Measurements from ENCODE around the gene TBC1D32. TPM values are rescaled to one million over a fixed set of nuclear protein-coding genes. Genes with fewer than 3 reads are reported as not detected.
"Not testable (repeated sequence)": the region's sequence is repeated elsewhere in the genome, so short reads cannot be mapped to it uniquely, and the experiment has no call there.

Gene TBC1D32
- total and polyA plus RNA-seq, 5 donors from 2014 or later: 2.2 to 6.0 (median 3.0) TPM

DNA sequence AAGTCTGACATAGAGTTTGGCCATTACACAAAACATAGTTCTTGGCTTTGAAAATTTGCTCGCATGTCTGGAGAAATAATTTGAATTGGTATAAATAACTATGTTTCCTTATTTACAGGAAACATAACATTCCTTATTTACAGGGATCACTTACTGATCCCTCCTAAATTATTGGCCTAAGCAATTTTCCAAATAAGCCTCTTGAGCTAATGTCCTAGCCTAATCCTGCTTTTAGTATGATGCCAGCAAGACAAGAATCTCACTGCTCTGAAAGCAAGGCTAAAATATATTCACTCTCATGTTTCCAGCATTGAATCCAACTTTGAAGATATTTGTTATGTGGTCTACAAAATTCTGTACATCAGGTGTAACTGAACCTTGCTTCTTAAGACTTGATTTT is 4.1 kb upstream of the TBC1D32 start:
- no peak overlapping the region for H3K27ac Mint-ChIP-seq
- H3K27me3 ChIP-seq (ENCODE audit: control insufficient read depth, insufficient read depth, low read length): peaks cover 2% of the 10 kb centered on the region
- no peak overlapping the region for H3K4me3 Mint-ChIP-seq
- no peaks in the 10 kb centered on the region for H3K36me3 Mint-ChIP-seq
- peaks cover 14% of the 10 kb centered on the region for H3K27me3 Mint-ChIP-seq
- peaks cover 7% of the 10 kb centered on the region for H3K4me1 ChIP-seq (ENCODE audit: control insufficient read depth, insufficient read depth, low read length, poor library complexity, severe bottlenecking)
- H3K4me3 ChIP-seq (ENCODE audit: low read depth, low read length): no peak overlapping the region
- DNase-seq: no peak
- peaks cover 6 to 16% (median 12%) of the 10 kb centered on the region in 4 donors for H3K4me1 Mint-ChIP-seq
- H3K9me3 Mint-ChIP-seq: peaks cover 0 to 2% (median 0%) of the 10 kb centered on the region in 7 donors
- no peaks in the 10 kb centered on the region for H3K9me3 ChIP-seq (ENCODE audit: control insufficient read depth in 2 of 2, low read length in 2 of 2)
- no peak for ATAC-seq (ENCODE audit: low read depth in 2 of 2)
- H3K36me3 ChIP-seq (ENCODE audit: control insufficient read depth, insufficient read depth, low read length): no peaks in the 10 kb centered on the region
- H3K27ac ChIP-seq (ENCODE audit: insufficient read depth, low read length, poor library complexity, severe bottlenecking): no peak overlapping the region

GRCh38 chr6:121335087-121336008 is 1.1 kb upstream of the TBC1D32 start:
- H3K27ac Mint-ChIP-seq: peak overlapping the region; percentile 99 to 100 (median 99)
- H3K9me3 ChIP-seq (ENCODE audit: control insufficient read depth in 2 of 2, low read length in 2 of 2): no peaks in the 10 kb centered on the region
- peaks cover 7% of the 10 kb centered on the region for H3K36me3 Mint-ChIP-seq
- no peak for ATAC-seq (ENCODE audit: low read depth in 2 of 2)
- DNase-seq: no peak
- H3K4me3 ChIP-seq (ENCODE audit: low read depth, low read length): peak overlapping the region; percentile 94
- no peaks in the 10 kb centered on the region for H3K27me3 ChIP-seq (ENCODE audit: control insufficient read depth, insufficient read depth, low read length)
- peak overlapping the region; percentile 95 to 98 (median 98) for H3K4me3 Mint-ChIP-seq
- no peaks in the 10 kb centered on the region for H3K36me3 ChIP-seq (ENCODE audit: control insufficient read depth, insufficient read depth, low read length)
- peak overlapping the region; percentile 96 for H3K27ac ChIP-seq (ENCODE audit: insufficient read depth, low read length, poor library complexity, severe bottlenecking)
- H3K27me3 Mint-ChIP-seq: peaks cover 14% of the 10 kb centered on the region
- H3K9me3 Mint-ChIP-seq: peaks cover 0 to 2% (median 0%) of the 10 kb centered on the region in 7 donors
- H3K4me1 ChIP-seq (ENCODE audit: control insufficient read depth, insufficient read depth, low read length, poor library complexity, severe bottlenecking): peaks cover 7% of the 10 kb centered on the region
- H3K4me1 Mint-ChIP-seq: peaks cover 12 to 39% (median 27%) of the 10 kb centered on the region in 4 donors

GRCh38 chr6:121333694-121334093 is 586 bp downstream of the TBC1D32 start:
- ATAC-seq (ENCODE audit: low read depth in 2 of 2); H3K36me3 Mint-ChIP-seq; H3K27me3 ChIP-seq (ENCODE audit: control insufficient read depth, insufficient read depth, low read length); H3K9me3 Mint-ChIP-seq; DNase-seq; H3K36me3 ChIP-seq (ENCODE audit: control insufficient read depth, insufficient read depth, low read length); H3K4me1 ChIP-seq (ENCODE audit: control insufficient read depth, insufficient read depth, low read length, poor library complexity, severe bottlenecking); H3K9me3 ChIP-seq (ENCODE audit: control insufficient read depth in 2 of 2, low read length in 2 of 2): not testable (repeated sequence)
- Histone ChIP-seq H3K4me3 (ENCODE audit: low read depth, low read length) (peak overlapping the region; percentile 94), H3K27ac (ENCODE audit: insufficient read depth, low read length, poor library complexity, severe bottlenecking) (peak overlapping the region; percentile 96)
- Mint-ChIP-seq H3K4me3 (peak overlapping the region; percentile 33 to 98 (median 98)), H3K4me1 (peaks cover 12 to 39% (median 27%) of the 10 kb centered on the region in 4 donors), H3K27ac (peak overlapping the region in 1 of 3 donors; percentile 100), H3K27me3 (peaks cover 14% of the 10 kb centered on the region)

- no peak for DNase-seq
- Histone ChIP-seq H3K36me3 (ENCODE audit: control insufficient read depth, insufficient read depth, low read length) (no peaks in the 10 kb centered on the region), H3K4me3 (ENCODE audit: low read depth, low read length) (peak overlapping the region; percentile 20), H3K27ac (ENCODE audit: insufficient read depth, low read length, poor library complexity, severe bottlenecking) (no peak overlapping the region), H3K4me1 (ENCODE audit: control insufficient read depth, insufficient read depth, low read length, poor library complexity, severe bottlenecking) (peaks cover 7% of the 10 kb centered on the region), H3K9me3 (ENCODE audit: control insufficient read depth in 2 of 2, low read length in 2 of 2) (no peaks in the 10 kb centered on the region), H3K27me3 (ENCODE audit: control insufficient read depth, insufficient read depth, low read length) (no peaks in the 10 kb centered on the region)
- no peak for ATAC-seq (ENCODE audit: low read depth in 2 of 2)
- peaks cover 10% of the 10 kb centered on the region for H3K36me3 Mint-ChIP-seq
- H3K27me3 Mint-ChIP-seq: peaks cover 13% of the 10 kb centered on the region
- peak overlapping the region in 2 of 3 donors; percentile 83 to 100 for H3K27ac Mint-ChIP-seq
- H3K4me1 Mint-ChIP-seq: peaks cover 12 to 39% (median 27%) of the 10 kb centered on the region in 4 donors
- H3K4me3 Mint-ChIP-seq: peak overlapping the region; percentile 33 to 98 (median 98)
- H3K9me3 Mint-ChIP-seq: peaks cover 0 to 2% (median 0%) of the 10 kb centered on the region in 7 donors
Measured at GRCh38 chr6:121333196-121333595, 1.1 kb downstream of the TBC1D32 start.

DNA sequence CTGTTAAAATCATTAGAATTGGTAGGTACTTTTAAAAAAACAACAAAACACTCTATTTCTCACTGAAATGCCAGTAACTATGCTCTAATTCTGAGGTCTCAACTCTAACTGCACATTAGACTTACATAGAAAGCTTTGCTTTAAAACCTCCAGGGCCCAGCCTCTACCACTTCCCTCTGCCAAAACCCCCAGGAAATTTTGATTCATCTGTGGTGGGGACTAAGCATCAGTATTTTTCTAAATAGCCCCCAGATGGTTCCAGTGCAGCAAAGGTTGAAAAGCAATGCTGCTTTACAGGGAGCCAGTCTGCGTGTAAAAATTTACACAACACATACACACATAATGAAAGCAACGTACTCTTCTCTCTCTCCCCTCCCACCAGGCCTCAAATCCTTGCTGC is 3.8 kb downstream of the TBC1D32 start:
- H3K9me3 Mint-ChIP-seq: peaks cover 0 to 3% (median 0%) of the 10 kb centered on the region in 7 donors
- no peaks in the 10 kb centered on the region for H3K27me3 ChIP-seq (ENCODE audit: control insufficient read depth, insufficient read depth, low read length)
- DNase-seq (no peak), ATAC-seq (ENCODE audit: low read depth in 2 of 2) (no peak)
- no peaks in the 10 kb centered on the region for H3K36me3 ChIP-seq (ENCODE audit: control insufficient read depth, insufficient read depth, low read length)
- H3K4me1 Mint-ChIP-seq: peaks cover 12 to 37% (median 29%) of the 10 kb centered on the region in 4 donors
- no peak overlapping the region for H3K27ac ChIP-seq (ENCODE audit: insufficient read depth, low read length, poor library complexity, severe bottlenecking)
- H3K4me1 ChIP-seq (ENCODE audit: control insufficient read depth, insufficient read depth, low read length, poor library complexity, severe bottlenecking): peaks cover 7% of the 10 kb centered on the region
- H3K4me3 ChIP-seq (ENCODE audit: low read depth, low read length): no peak overlapping the region
- no peaks in the 10 kb centered on the region for H3K27me3 Mint-ChIP-seq
- peaks cover 10% of the 10 kb centered on the region for H3K36me3 Mint-ChIP-seq
- no peaks in the 10 kb centered on the region for H3K9me3 ChIP-seq (ENCODE audit: control insufficient read depth in 2 of 2, low read length in 2 of 2)
- peak overlapping the region in 2 of 3 donors; percentile 16 to 69 for H3K27ac Mint-ChIP-seq
- no peak overlapping the region for H3K4me3 Mint-ChIP-seq

GRCh38 chr6:121321282-121321681 is 13.0 kb downstream of the TBC1D32 start:
- no peaks in the 10 kb centered on the region for H3K36me3 ChIP-seq (ENCODE audit: control insufficient read depth, insufficient read depth, low read length)
- H3K4me1 Mint-ChIP-seq: peaks cover 0 to 16% (median 4%) of the 10 kb centered on the region in 4 donors
- peaks cover 0 to 2% (median 0%) of the 10 kb centered on the region in 7 donors for H3K9me3 Mint-ChIP-seq
- peak overlapping the region in 1 of 3 donors; percentile 7 for H3K27ac Mint-ChIP-seq
- ATAC-seq (ENCODE audit: low read depth in 2 of 2): no peak
- H3K27ac ChIP-seq (ENCODE audit: insufficient read depth, low read length, poor library complexity, severe bottlenecking): no peak overlapping the region
- no peak for DNase-seq
- peaks cover 21% of the 10 kb centered on the region for H3K36me3 Mint-ChIP-seq
- no peaks in the 10 kb centered on the region for H3K9me3 ChIP-seq (ENCODE audit: control insufficient read depth in 2 of 2, low read length in 2 of 2)
- H3K4me3 Mint-ChIP-seq: no peak overlapping the region
- H3K4me1 ChIP-seq (ENCODE audit: control insufficient read depth, insufficient read depth, low read length, poor library complexity, severe bottlenecking): no peaks in the 10 kb centered on the region
- H3K27me3 Mint-ChIP-seq: no peaks in the 10 kb centered on the region
- no peaks in the 10 kb centered on the region for H3K27me3 ChIP-seq (ENCODE audit: control insufficient read depth, insufficient read depth, low read length)
- H3K4me3 ChIP-seq (ENCODE audit: low read depth, low read length): no peak overlapping the region

DNA sequence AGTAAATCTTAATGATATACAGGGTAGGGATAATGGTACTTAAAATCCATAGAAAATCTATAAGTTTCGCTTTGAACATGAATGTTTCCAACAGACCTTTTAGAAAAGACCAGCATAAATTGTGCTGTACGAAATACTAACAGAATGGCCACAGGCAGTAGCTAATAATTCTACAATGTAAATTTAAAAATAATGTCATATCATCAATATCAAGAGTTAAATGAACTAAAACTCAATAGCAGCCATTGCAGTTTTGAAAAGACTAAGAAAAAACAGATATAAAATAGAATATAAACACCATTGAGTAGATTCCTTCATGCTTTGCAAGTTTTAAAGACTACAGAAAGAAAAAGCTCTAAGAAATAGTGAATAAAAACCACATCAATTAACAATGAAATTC is 14.7 kb downstream of the TBC1D32 start:
- Mint-ChIP-seq H3K27ac (no peak overlapping the region), H3K9me3 (no peaks in the 10 kb centered on the region), H3K27me3 (no peaks in the 10 kb centered on the region), H3K4me3 (no peak overlapping the region), H3K4me1 (peaks cover 0 to 16% (median 4%) of the 10 kb centered on the region in 4 donors), H3K36me3 (peaks cover 25% of the 10 kb centered on the region)
- no peaks in the 10 kb centered on the region for H3K4me1 ChIP-seq (ENCODE audit: control insufficient read depth, insufficient read depth, low read length, poor library complexity, severe bottlenecking)
- H3K27me3 ChIP-seq (ENCODE audit: control insufficient read depth, insufficient read depth, low read length): no peaks in the 10 kb centered on the region
- H3K27ac ChIP-seq (ENCODE audit: insufficient read depth, low read length, poor library complexity, severe bottlenecking): no peak overlapping the region
- DNase-seq (no peak), ATAC-seq (ENCODE audit: low read depth in 2 of 2) (no peak)
- no peaks in the 10 kb centered on the region for H3K9me3 ChIP-seq (ENCODE audit: control insufficient read depth in 2 of 2, low read length in 2 of 2)
- H3K4me3 ChIP-seq (ENCODE audit: low read depth, low read length): no peak overlapping the region
- no peaks in the 10 kb centered on the region for H3K36me3 ChIP-seq (ENCODE audit: control insufficient read depth, insufficient read depth, low read length)
